ENCODE results near the gene KCNH1. TPM values are rescaled to one million over a fixed set of nuclear protein-coding genes. Genes with fewer than 3 reads are reported as not detected.

KCNH1 gene
- total and polyA plus RNA-seq, 9 of the 15 experiments (the other 6 are each of a cell fraction or from before 2014, with no cell fraction given): not detected

- TF ChIP-seq NRF1 (conservative IDR thresholded peaks at IDR 0.05 in 1 of 2, IDR thresholded peaks at IDR 0.05 in 1 of 2): no peak
- no peak for TF ChIP-seq ZBTB34 (CRISPR knock-in tag; IDR thresholded peaks at IDR 0.05)
- TF ChIP-seq RAD51 (IDR thresholded peaks at IDR 0.05; ENCODE audit: borderline replicate concordance, low read depth): no peak
- no peak for TF ChIP-seq ZNF431 (CRISPR knock-in tag; IDR thresholded peaks at IDR 0.05)
Measured at GRCh38 chr1:210629276-210629675, 504.7 kb downstream of the KCNH1 start (continued).

DNA sequence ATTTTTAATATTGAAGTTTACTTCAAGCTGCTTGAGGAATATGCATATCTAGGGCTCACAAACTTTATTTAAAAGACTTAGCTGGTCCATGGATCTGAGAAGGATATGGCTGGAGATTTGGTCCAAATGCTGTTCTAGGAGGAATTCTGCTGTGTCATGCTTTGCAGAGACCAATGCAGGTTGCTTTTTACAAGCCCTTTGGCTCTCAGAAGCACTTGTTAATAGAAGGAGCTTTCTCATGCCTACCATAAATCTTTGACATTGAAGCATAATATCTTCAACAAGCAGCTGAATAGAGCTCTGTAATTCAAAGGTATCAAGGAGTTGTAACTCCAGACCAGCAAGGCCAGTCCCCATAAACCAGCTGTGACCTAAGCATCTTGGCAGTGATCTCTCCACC lies 506.2 kb downstream of the KCNH1 start:
- TF ChIP-seq ZNF175 (CRISPR knock-in tag; IDR thresholded peaks at IDR 0.05; ENCODE audit: low read depth) (no peak), NFE2 (IDR thresholded peaks at IDR 0.05; ENCODE audit: low read depth) (peak; percentile 53), MCM2 (IDR thresholded peaks at IDR 0.05; ENCODE audit: low read depth) (no peak), PBX2 (CRISPR knock-in tag; IDR thresholded peaks at IDR 0.05; ENCODE audit: low read depth) (no peak), PBX2 (tag; conservative IDR thresholded peaks at IDR 0.05; ENCODE audit: low read depth) (no peak), MAFG (tag; conservative IDR thresholded peaks at IDR 0.05) (peak; percentile 63), STAT5B (CRISPR knock-in tag; IDR thresholded peaks at IDR 0.05) (no peak), MAFK (IDR thresholded peaks at IDR 0.05; ENCODE audit: low read length) (peak; percentile 2; the same call in 1 of the 2 replicates), MYNN (IDR thresholded peaks at IDR 0.05) (no peak), MYNN (CRISPR knock-in tag; IDR thresholded peaks at IDR 0.05) (no peak), CC2D1A (IDR thresholded peaks at IDR 0.05) (no peak), ZNF316 (IDR thresholded peaks at IDR 0.05) (peak; percentile 22; the same call in 1 of the 2 replicates)
- Histone ChIP-seq H3K4me1 (replicated peaks in 1 of 2; ENCODE audit: control insufficient read depth in 2 of 2, insufficient read depth in 2 of 2, low read length in 2 of 2) (no peaks in the 10 kb centered on the region), H3K4me2 (ENCODE audit: insufficient read depth, low read length) (no peak overlapping the region), H3K9ac (ENCODE audit: insufficient read depth in 1 of 2, low read depth in 2 of 2, low read length in 2 of 2) (no peak overlapping the region), H3K27me3 (ENCODE audit: control insufficient read depth in 2 of 2, insufficient read depth in 2 of 2, low read length in 2 of 2) (peaks cover 2 to 7% of the 10 kb centered on the region in 2 experiments; a peak in 2 of 5 replicates), H3K4me3 (no peak overlapping the region), H3K27ac (ENCODE audit: extremely low read depth, low read depth, low read length) (no peak overlapping the region), H3K9me3 (replicated peaks; ENCODE audit: control insufficient read depth, insufficient read depth, low read depth, low read length) (no peaks in the 10 kb centered on the region), H3K9me1 (ENCODE audit: control insufficient read depth, insufficient read depth, low read length) (no peaks in the 10 kb centered on the region), H3K36me3 (ENCODE audit: control insufficient read depth, insufficient read depth, low read length) (no peaks in the 10 kb centered on the region), H4K20me1 (replicated peaks; ENCODE audit: control insufficient read depth, insufficient read depth, low read length) (no peaks in the 10 kb centered on the region), H3K79me2 (ENCODE audit: control insufficient read depth, insufficient read depth, low read length) (no peaks in the 10 kb centered on the region), H2AFZ (ENCODE audit: low read depth, low read length) (no peak overlapping the region)
- FAIRE-seq (no peak), ATAC-seq (no peak), DNase-seq (ENCODE audit: extremely low read depth in 1 of 4, low spot score in 3 of 4) (no peak)
- intact Hi-C loops (cut with micrococcal nuclease) (no loop called here), in situ Hi-C loops (cut with MboI) (no loop called here)
- BruUV-seq (replicated peaks): no TSS peak
- POLR2A ChIA-PET: interaction anchor here (0.6 kb wide), 1 partner anchor 210 kb away, joined by 3 read pairs; no protein-coding TSS in a partner anchor
- CTCF ChIA-PET (ENCODE audit: low intra/inter-chr PET ratio): no interaction called here
